Sigmoid colon (tissue), 7 donors: ENCODE results near the gene ARRDC3. TPM values are rescaled to one million over a fixed set of nuclear protein-coding genes. Genes with fewer than 3 reads are reported as not detected.

ENCODE experiments used
- DNase-seq: peaks from one replicate; pipeline ENCODE4 v3.0.0-alpha.2; 2019
- H3K27ac ChIP-seq, 4 donors: fragments of 200-600 bp; sonication (generic); one replicate each; pipeline ENCODE4 v1.5.1; 2016 to 2019; ENCODE audit warnings: mild to moderate bottlenecking in 1 of 4
- H3K27me3 ChIP-seq, 3 donors: fragments of 200-600 bp; sonication (generic); one replicate each; pipeline ENCODE4 v1.5.1; 2019; ENCODE audit warnings: mild to moderate bottlenecking in 1 of 3
- H3K36me3 ChIP-seq, 4 donors: fragments of 200-600 bp; sonication (generic); one replicate each; pipeline ENCODE4 v1.5.1; 2016 to 2019
- H3K4me1 ChIP-seq, 4 donors: fragments of 200-600 bp; sonication (generic); one replicate each; pipeline ENCODE4 v1.5.1; 2017 to 2019
- H3K4me3 ChIP-seq, 4 donors: fragments of 200-600 bp; sonication (generic); one replicate each; pipeline ENCODE4 v1.5.1; 2017 to 2019; ENCODE audit warnings: mild to moderate bottlenecking in 2 of 4, moderate library complexity in 1 of 4
- H3K9me3 ChIP-seq, 4 donors: fragments of 200-600 bp in 3 of 4; sonication (generic) in 3 of 4; one replicate each; pipeline versions ENCODE4 v1.5.1 to v1.6.1; 2013 to 2019
- EP300 ChIP-seq, 4 donors: sonication (generic); formaldehyde crosslinking; IDR thresholded peaks; one replicate each; pipeline ENCODE4 v1.6.1; 2017; ENCODE audit warnings: antibody characterized with exemption in 4 of 4
- POLR2A ChIP-seq, 2 donors: fragments of 450-650 bp; IDR thresholded peaks; one replicate each; pipeline ENCODE4 v1.6.1; 2016; ENCODE audit warnings: antibody characterized with exemption in 2 of 2, mild to moderate bottlenecking in 2 of 2, moderate library complexity in 2 of 2
- POLR2AphosphoS5 ChIP-seq, 4 donors: sonication (generic); formaldehyde crosslinking; IDR thresholded peaks; one replicate each; pipeline ENCODE4 v1.6.1; 2017; ENCODE audit warnings: antibody characterized with exemption in 4 of 4
- WGBS, 2 donors: extraction: QIAGEN DNeasy Blood & Tissue Kit; methylation state at CpG; one replicate each; pipeline ENCODE4 v1.1.7; 2013; 5-methylcytosine and 5-hydroxymethylcytosine counted together
- intact Hi-C: fragments of 100-400 bp; cut with DNase I; formaldehyde crosslinking; loops from one replicate; pipeline ENCODE4 v1.15.1; 2023
- polyA plus RNA-seq, 3 donors: library from polyadenylated mRNA; stranded (reverse); fragments of 200-250 nt; gene quantifications; one replicate each; pipeline ENCODE4 v1.2.3, GENCODE V29; 2013
- total RNA-seq, 4 donors: library from RNA; depleted of rRNA; stranded (reverse); fragments of >200 nt; gene quantifications; one replicate each; pipeline ENCODE4 v1.1.0, GENCODE V29; 2016
- TF ChIP-seq, protein P1 (sequence below), 4 experiments: fragments of 450-650 bp in 3 of 4; fragments of 200-600 bp in 1 of 4; IDR thresholded peaks; one replicate each; pipeline ENCODE4 v1.5.1; 2016 to 2019; ENCODE audit warnings: antibody characterized with exemption in 4 of 4, mild to moderate bottlenecking in 3 of 4, moderate library complexity in 2 of 4
- donor health status: healthy with polysubstance abuse.
- donor health status: Bipolar disorder and iron deficiency.
- donor health status: healthy.

Gene ARRDC3, protein sequence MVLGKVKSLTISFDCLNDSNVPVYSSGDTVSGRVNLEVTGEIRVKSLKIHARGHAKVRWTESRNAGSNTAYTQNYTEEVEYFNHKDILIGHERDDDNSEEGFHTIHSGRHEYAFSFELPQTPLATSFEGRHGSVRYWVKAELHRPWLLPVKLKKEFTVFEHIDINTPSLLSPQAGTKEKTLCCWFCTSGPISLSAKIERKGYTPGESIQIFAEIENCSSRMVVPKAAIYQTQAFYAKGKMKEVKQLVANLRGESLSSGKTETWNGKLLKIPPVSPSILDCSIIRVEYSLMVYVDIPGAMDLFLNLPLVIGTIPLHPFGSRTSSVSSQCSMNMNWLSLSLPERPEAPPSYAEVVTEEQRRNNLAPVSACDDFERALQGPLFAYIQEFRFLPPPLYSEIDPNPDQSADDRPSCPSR
- total RNA-seq (10 to 100 TPM; 35.2 to 66.7 (median 48.7) TPM), polyA plus RNA-seq (10 to 100 TPM in 2 of 3 donors, 1 to 10 TPM in 1; 9.7 to 25.1 (median 16.8) TPM)

DNA sequence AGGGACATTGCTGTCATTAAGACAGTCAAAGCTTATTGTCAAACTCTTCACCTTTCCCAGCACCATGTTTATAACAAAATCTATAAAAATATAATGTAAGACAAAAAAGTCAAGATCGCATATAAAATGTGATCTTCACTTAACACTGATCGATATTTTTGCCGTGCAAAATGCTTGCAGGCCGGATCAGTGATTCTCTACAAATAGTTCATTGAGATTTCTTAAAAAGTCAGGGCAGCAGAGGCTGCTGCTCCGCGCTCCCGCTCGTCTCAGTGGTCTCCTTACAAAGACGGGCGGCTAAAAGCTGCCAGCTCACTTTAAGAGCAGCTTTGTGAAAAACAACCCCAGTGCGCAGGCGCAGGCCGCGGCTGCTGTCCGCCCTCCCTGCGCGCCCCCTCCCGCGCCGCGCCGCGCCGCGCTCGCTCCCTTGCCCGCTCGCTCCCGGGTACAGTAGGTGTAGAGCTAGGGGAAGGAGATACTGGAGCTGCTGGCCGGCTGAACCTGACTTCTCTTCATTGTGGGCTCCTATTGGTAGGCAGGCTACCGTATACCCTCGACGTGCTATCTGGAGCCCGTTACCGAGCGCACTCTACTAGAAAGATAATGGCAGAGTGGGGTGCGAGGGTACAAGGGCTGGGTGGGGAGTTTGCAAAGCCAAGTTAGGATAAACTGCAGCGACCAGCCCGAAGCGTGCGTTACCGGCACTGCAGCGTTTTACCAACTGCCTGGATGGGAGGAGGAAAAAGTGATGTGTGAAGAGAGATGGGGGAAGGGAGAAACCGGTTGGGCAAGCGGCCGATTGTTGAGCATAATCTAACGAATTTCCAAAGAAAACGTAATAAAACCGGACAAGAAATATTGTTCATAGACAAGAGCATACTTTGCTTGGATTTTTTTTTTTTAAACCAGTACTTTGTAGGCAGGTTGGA lies at the start of gene ARRDC3:
Gene ARRDC3, minus strand, starts transcription at position 291 of the 929 bp plus-strand sequence. Its CDS starts 225 bp downstream, at position 66.
- peak within 1 kb of the TSS; percentile 73 to 82 (median 82) for H3K4me3 ChIP-seq
- WGBS, 2 donors: 0% methylated on average over 49 of the region's 49 CpGs
- TF ChIP-seq EP300 (IDR thresholded peaks at IDR 0.05) (peak in 1 of 4 donors; percentile 47), POLR2A (IDR thresholded peaks at IDR 0.05) (peak; percentile 91 to 92), POLR2AphosphoS5 (IDR thresholded peaks at IDR 0.05) (peak; percentile 96 to 100 (median 99))
- TF ChIP-seq, protein P1, sequence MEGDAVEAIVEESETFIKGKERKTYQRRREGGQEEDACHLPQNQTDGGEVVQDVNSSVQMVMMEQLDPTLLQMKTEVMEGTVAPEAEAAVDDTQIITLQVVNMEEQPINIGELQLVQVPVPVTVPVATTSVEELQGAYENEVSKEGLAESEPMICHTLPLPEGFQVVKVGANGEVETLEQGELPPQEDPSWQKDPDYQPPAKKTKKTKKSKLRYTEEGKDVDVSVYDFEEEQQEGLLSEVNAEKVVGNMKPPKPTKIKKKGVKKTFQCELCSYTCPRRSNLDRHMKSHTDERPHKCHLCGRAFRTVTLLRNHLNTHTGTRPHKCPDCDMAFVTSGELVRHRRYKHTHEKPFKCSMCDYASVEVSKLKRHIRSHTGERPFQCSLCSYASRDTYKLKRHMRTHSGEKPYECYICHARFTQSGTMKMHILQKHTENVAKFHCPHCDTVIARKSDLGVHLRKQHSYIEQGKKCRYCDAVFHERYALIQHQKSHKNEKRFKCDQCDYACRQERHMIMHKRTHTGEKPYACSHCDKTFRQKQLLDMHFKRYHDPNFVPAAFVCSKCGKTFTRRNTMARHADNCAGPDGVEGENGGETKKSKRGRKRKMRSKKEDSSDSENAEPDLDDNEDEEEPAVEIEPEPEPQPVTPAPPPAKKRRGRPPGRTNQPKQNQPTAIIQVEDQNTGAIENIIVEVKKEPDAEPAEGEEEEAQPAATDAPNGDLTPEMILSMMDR (IDR thresholded peaks at IDR 0.05): no peak
- no peaks in the 10 kb centered on the region for H3K9me3 ChIP-seq
- peak; percentile 98 for DNase-seq
- no peaks in the 10 kb centered on the region for H3K36me3 ChIP-seq
- no peaks in the 10 kb centered on the region for H3K27me3 ChIP-seq
- H3K4me1 ChIP-seq: peaks cover 0 to 26% (median 18%) of the 10 kb centered on the region in 4 donors
- peak within 1 kb of the TSS; percentile 96 to 100 (median 98) for H3K27ac ChIP-seq
- intact Hi-C loops: loop anchor here (1.0 to 5.0 kb wide), 4 partner anchors 56 to 346 kb away; no protein-coding TSS in a partner anchor

DNA sequence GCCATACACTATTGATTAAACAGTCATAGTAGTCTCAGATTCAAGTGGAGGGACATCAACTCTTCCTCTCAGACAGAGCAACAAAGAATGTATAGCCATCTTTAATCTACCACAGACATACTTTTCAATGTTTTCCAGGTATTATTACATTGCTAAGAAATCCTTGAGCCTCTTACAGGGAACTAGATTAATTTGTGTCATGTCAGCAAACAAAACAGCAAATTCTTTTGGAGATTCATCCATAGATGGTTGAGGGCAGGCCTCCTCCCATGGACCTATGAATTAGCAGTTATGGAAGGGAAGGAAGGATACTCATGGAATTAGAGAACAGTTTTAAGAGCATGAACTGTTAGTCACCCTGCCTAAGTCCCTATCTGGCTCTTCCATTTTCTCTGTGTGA lies 47.8 kb upstream of the ARRDC3 start:
- H3K9me3 ChIP-seq: no peaks in the 10 kb centered on the region
- no peak for TF ChIP-seq POLR2A (IDR thresholded peaks at IDR 0.05)
- TF ChIP-seq, protein P1 (IDR thresholded peaks at IDR 0.05): no peak
- no peaks in the 10 kb centered on the region for H3K27me3 ChIP-seq
- H3K4me1 ChIP-seq: no peaks in the 10 kb centered on the region
- no peak for DNase-seq
- intact Hi-C loops: no loop called here
- no peak overlapping the region for H3K4me3 ChIP-seq
- no peaks in the 10 kb centered on the region for H3K36me3 ChIP-seq
- H3K27ac ChIP-seq: no peak overlapping the region

DNA sequence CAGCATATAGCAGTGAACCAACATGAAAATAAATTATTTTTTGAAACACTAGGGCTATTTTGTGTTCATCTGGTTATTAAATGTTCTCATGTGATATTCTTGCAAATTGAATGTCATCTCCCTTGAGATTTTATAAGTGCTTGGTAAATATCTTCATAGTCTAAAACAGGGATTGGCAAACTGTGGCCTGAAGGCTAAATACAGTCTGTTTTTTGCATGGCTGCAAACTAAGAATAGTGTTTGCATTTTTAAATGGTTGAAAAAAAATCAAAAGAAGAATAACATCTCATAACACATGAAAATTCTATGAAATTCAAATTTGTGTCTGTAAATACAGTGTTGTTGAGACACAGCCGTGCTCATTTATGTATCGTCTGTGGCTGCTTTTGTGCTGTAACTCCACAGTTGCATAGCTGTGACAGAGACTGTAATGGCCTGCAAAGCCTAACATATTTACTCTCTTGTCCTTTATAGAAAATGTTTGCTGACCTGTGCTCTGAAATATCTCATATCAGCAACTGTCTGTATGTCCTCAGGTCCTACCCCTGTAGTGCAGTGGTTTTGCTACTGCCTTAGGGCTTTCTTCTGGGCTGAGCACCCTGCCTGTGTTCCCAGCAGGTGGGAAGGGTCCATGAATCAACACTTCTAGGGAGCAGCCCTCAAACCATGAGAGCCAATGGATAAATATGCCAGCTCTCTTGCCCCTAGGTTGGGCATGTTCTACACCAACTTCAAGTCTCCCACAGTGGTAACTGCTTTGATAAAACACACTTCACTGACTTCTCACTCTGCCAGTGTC lies 41.7 kb upstream of the ARRDC3 start:
- H3K36me3 ChIP-seq: no peaks in the 10 kb centered on the region
- H3K4me3 ChIP-seq: no peak overlapping the region
- H3K4me1 ChIP-seq: no peaks in the 10 kb centered on the region
- TF ChIP-seq POLR2AphosphoS5 (IDR thresholded peaks at IDR 0.05) (no peak), POLR2A (IDR thresholded peaks at IDR 0.05) (no peak), EP300 (IDR thresholded peaks at IDR 0.05) (no peak)
- TF ChIP-seq, protein P1 (IDR thresholded peaks at IDR 0.05): no peak
- H3K27me3 ChIP-seq: no peaks in the 10 kb centered on the region
- no peak overlapping the region for H3K27ac ChIP-seq
- H3K9me3 ChIP-seq: no peaks in the 10 kb centered on the region
- WGBS, 2 donors: 94 to 98% methylated on average over 2 of the region's 2 CpGs
- DNase-seq: no peak
- intact Hi-C loops: no loop called here

DNA sequence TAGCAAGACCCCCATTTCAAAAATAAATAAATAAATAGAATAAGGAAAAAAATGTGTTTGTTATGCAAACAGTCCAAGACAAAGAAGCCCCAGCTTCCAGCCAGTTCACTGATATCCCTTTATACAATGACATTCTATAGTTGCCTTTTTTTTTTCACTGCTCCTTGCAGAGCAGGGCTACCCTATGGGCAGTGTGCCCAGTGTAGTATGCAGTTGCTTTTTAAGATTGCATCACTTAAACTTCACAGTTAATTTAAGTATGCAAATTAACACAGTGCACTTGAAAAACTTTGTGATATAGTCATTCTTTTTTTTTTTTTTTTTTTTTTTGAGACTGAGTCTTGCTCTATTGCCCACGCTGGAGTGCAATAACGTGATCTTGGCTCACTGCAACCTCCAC lies 40.8 kb upstream of the ARRDC3 start:
- WGBS, 2 donors: 92 to 96% methylated on average over 2 of the region's 2 CpGs
- no peak for DNase-seq
- TF ChIP-seq EP300 (IDR thresholded peaks at IDR 0.05): no peak
- TF ChIP-seq, protein P1 (IDR thresholded peaks at IDR 0.05): no peak
- TF ChIP-seq POLR2AphosphoS5 (IDR thresholded peaks at IDR 0.05): no peak
- no peak for TF ChIP-seq POLR2A (IDR thresholded peaks at IDR 0.05)
- H3K36me3 ChIP-seq: no peaks in the 10 kb centered on the region
- H3K27ac ChIP-seq: no peak overlapping the region
- no peaks in the 10 kb centered on the region for H3K9me3 ChIP-seq
- H3K4me1 ChIP-seq: no peaks in the 10 kb centered on the region
- H3K27me3 ChIP-seq: no peaks in the 10 kb centered on the region
- intact Hi-C loops: no loop called here
- H3K4me3 ChIP-seq: no peak overlapping the region
